Fibroblast of villous mesenchyme (primary cell): Measurements from ENCODE around the gene IRF2. TPM values are rescaled to one million over a fixed set of nuclear protein-coding genes. Genes with fewer than 3 reads are reported as not detected.

Source experiments
- DNase-seq: peaks from one replicate; pipeline ENCODE4 v3.0.0-alpha.2; 2010; ENCODE audit warnings: low read depth
- H3K4me3 ChIP-seq: 2 replicates; pipeline ENCODE4 v1.5.1; 2011; ENCODE audit warnings: low read depth, mild to moderate bottlenecking, low read length
- total RNA-seq: library from RNA; depleted of rRNA; stranded (reverse); fragments of >200 nt; gene quantifications from 2 replicates; pipeline ENCODE4 v1.2.3, GENCODE V29; 2012
- TF ChIP-seq, protein P1 (sequence below): IDR thresholded peaks from 2 replicates; pipeline ENCODE4 v1.5.1; 2012; ENCODE audit warnings: low read depth, mild to moderate bottlenecking, low read length; ENCODE audit not compliant: insufficient read depth

Gene IRF2
- total RNA-seq, 1 donor, result 42.3 TPM

DNA sequence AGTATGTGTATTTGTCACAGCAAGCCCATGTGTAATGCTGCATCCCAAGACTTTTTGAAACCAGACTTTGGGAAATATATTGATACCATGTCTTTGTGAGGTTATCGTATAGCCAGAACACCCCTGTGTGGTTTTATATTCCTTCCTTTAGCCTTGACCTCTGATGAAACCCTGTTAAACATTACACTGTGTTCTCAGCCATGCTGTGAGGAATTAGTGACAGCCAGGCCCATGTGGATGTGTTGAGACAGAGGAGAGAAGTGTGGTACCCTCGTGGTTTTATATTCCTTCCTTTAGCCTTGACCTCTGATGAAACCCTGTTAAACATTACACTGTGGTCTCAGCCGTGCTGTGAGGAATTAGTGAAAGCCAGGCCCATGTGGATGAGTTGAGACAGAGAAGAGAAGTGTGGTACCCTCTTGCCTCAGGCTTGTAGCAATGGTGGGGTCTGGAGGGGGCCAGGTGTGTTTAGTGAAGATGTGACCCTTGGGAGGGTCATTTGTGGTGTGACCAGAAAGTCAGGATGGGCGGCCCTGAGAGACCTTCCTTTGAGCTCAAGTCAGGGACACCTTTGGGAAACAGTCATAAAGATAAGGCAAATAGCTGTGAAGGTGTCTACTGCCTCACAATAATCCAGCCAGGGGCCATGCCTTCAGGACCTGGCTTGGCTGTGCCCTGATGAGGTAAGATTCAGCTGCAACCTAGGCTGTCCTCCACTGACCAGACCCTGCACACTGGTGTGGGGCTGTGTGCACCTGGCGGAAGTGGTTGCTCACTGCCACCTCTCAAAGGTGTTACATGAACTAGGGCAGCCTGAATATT lies 110.0 kb downstream of the IRF2 start:
- TF ChIP-seq, protein P1, sequence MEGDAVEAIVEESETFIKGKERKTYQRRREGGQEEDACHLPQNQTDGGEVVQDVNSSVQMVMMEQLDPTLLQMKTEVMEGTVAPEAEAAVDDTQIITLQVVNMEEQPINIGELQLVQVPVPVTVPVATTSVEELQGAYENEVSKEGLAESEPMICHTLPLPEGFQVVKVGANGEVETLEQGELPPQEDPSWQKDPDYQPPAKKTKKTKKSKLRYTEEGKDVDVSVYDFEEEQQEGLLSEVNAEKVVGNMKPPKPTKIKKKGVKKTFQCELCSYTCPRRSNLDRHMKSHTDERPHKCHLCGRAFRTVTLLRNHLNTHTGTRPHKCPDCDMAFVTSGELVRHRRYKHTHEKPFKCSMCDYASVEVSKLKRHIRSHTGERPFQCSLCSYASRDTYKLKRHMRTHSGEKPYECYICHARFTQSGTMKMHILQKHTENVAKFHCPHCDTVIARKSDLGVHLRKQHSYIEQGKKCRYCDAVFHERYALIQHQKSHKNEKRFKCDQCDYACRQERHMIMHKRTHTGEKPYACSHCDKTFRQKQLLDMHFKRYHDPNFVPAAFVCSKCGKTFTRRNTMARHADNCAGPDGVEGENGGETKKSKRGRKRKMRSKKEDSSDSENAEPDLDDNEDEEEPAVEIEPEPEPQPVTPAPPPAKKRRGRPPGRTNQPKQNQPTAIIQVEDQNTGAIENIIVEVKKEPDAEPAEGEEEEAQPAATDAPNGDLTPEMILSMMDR, result no peak
- no peak overlapping the region for H3K4me3 ChIP-seq
- DNase-seq, result peak; percentile 40

DNA sequence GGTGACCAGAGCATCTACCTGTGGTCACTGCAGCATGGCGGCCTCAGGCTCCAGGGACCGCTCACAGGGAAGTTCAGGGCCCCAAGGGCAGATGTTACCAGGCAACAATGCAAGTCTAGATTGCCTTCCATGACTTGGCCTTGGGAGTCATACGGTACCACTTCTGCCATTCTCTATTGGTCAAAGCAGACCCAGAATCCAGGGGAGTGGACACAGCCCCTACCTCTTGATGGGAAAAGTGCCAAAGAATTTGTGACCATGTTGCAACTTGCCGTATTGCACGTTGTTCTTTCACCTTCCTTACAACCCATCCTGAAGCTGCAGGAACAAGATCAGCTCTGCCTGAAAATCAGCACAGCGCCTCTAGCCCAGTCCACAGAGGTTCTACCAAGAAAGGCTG lies 111.1 kb downstream of the IRF2 start:
- DNase-seq, result no peak
- no peak overlapping the region for H3K4me3 ChIP-seq

DNA sequence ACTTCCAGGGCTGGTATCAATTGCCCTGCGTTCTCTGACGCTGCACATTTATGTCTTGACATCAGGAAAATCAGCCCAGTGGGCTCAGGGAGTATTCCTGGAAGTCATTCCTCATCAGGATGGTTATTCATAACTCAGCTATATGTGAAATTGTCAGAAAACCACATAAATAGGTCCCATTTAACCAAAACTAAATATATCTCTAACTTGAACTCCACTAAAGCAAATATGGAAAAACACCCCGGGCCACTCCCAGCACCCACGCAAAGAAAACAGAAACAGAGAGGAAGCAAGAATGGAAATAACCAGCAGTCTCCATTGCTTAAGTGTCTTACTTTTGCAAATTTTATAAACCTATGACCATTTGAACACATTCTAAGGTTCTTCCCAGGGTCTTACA lies 112.0 kb downstream of the IRF2 start:
- TF ChIP-seq, protein P1, result no peak
- DNase-seq, result no peak
- no peak overlapping the region for H3K4me3 ChIP-seq

More for the DNA sequence above, 111.1 kb downstream of the IRF2 start:
- TF ChIP-seq, protein P1, result no peak

DNA sequence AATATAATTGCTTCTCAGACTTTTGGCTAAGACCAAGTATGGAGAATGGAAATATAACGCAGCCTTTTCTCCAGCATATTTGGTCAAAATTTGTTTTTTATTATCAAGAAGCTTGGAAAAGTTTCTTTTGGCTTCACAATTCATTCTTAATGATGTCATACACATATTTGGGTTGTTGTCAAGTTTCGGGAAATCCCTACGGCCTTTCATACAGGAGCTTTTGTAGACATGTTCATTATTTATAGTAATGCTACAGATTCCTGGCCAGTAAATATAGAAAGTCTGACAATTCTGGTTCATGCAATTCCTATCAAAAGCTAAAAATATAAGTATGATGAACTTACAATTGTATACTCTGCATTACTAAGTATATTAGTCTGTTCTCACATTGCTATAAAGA lies 112.9 kb downstream of the IRF2 start:
- no peak overlapping the region for H3K4me3 ChIP-seq
- TF ChIP-seq, protein P1, result no peak
- no peak for DNase-seq

DNA sequence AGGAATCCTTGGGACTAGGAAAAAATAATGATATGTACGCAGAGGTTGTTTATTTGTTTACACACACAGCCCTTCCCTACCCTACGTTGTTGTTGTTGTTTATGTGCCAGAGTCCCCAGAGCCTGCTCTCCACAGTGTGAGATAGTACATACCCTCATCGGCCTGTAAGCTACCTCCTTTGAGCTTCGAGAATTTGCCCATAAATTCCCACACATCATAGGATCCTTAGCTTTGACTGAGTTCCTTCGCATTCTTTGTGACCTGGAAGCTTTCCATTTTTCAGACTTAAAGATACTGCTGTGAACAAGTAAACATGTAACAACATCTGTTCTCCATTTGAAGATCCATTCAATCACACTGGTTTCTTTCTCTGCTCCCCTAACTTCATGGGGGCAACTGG lies 114.5 kb downstream of the IRF2 start:
- DNase-seq, result peak; percentile 49
- TF ChIP-seq, protein P1, result no peak
- no peak overlapping the region for H3K4me3 ChIP-seq

DNA sequence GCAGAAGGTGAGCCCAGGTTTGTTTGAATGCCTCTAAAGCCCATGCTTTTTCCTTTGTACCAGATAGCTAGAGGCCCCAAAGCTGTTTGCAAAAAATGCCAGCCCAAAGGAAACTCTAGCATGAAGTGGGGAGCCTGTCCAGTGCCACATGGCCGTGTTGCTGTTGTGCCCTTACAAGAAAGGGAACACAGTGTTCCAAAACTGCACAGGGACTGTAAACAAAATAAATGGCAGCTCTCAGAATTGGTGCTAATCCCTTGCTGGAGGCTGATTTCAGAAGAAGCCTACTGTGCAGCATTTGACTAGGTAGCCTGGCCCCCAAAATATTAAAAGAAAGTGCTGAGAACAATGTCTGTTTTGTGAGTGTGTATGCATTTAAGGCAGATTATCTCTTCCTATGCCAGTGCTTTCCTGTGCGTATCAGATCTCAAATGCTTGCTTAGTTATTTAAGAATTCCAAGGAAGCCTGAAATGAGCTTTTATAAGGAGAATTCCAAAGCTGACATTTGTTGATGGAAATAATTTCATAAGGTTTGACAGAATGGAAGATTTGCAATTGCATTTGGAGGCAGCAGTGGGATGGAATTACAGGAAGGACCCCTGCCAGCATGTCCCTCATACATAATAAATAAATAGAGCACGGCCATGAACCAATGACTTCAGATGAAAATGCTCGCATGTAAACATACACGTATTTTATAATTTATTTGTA lies 115.7 kb downstream of the IRF2 start:
- TF ChIP-seq, protein P1, result no peak
- DNase-seq, result no peak
- H3K4me3 ChIP-seq, result no peak overlapping the region

DNA sequence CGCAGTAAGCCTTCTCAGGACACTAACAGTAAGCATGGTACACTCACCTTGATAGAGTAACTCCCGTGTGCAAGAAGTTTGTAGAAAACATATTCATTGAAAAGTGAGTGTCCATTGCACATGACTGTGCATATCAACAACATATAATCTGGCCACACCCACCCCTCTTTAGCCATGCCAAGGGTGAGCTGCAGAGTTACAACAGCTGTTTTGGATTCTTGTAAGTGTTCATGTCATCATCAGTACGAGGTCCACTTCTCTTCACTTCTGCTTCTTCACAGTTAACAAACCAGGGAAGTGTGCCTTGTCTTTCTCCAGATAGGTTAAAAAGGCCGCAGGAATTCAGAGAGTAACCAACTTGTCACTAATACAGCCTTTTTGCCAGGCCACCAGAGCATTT lies 116.6 kb downstream of the IRF2 start:
- TF ChIP-seq, protein P1, result no peak
- DNase-seq, result no peak

More for the DNA sequence above, 116.6 kb downstream of the IRF2 start:
- H3K4me3 ChIP-seq, result no peak overlapping the region
